SHP77 treated with DMSO at 0.1 percent for 48 hours (cell line): Measurements from ENCODE around the gene RAB4A.
"Not testable (repeated sequence)": the region's sequence is repeated elsewhere in the genome, so short reads cannot be mapped to it uniquely, and the experiment has no call there.

Experiments
- DNase-seq: peaks from one replicate; lab custom pipeline; 2025; lab: John Stamatoyannopoulos, UW

RAB4A gene

DNA sequence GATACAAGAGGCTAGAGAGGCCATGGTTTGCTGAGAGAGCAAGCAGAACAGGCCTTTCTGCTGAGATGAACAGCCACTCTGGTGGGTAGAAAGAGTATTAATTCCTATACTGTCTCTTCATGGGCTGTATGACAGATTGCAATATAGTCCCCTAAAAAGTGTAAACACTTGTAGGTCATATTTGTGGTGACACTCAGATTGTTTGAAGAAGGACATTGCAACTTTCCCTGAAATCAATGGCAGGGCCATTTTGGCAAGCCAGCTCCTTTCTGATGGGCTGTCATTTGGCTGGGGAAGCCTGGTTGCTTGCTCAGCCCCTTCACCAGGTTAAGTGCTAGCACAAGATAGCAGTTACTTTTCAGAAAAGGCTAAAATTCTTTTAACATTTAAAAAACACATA, 27.5 kb downstream of the RAB4A start:
- no peak for DNase-seq

- no peak for DNase-seq
Measured at GRCh38 chr1:229298887-229299503, 28.1 kb downstream of the RAB4A start.

DNA sequence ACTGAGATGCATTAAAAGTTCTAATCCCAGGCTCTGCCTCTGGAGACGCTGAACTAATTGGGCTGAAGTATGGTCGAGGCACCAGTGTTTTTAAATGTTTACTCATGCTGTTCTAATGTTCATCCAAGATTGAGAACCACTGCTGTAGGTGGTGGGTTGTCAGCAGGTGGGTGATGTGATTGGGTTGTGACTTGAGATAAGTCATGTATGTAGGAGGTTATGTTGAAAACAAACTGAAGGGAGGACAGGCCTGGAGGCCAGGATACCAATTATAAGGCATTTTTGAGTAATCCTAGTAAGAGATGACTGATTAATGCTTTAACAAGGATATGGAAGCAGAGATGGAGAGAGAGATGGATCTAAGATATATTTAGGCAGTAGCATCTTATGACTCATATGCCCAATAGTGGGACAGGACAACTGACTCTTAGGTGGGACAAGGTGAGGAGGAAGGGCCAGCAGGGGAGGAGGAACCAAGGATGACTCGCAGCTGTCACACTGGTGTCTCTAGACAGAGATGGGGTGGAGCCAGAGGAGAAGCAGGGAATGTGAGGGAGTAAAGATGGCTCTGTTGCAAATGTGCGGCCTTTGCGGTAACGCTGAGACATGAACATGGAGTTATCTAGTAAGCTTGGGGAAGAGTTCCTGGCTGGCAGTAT, 29.3 kb downstream of the RAB4A start:
- DNase-seq: no peak

GRCh38 chr1:229302740-229303139, 31.8 kb downstream of the RAB4A start:
- DNase-seq: no peak

DNA sequence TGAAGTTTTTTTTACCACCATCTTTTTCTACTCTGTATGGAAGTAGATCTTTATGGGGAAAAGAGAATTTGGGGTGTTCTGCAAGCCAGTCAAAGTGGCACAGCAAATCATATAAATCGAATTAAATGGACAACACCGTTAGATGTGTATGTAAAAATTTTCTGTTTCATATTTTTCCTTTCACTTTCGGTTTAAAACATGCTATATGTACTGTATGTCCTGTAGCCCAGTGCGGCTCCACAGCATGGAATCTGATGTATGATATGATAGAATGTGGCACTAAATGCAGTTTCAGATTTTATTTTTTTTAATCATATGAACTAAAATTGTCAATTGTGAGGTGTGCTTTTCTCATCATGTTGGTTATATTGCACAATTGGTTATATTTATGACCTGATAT, 32.9 kb downstream of the RAB4A start:
- DNase-seq: no peak

DNA sequence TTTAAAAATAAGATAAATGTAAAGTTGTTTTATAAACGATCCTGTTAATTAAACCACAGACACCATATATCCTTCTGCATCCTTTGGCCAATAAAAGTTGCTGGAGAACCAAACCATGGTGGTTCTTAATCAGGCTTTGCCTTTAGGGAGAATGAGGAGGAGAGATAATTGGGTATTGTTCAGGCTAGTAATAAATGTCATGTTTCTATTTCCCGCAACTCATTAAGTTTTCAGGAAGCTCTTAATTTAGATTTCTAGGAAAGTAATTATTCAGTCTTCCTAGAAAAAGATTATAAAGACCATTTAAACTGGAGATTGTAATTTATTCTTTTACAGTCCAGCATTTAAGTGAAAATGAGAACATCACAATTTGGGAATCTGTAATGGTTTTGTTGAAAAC, 34.5 kb downstream of the RAB4A start:
- no peak for DNase-seq

GRCh38 chr1:229309074-229309473, 38.2 kb downstream of the RAB4A start:
- no peak for DNase-seq

DNA sequence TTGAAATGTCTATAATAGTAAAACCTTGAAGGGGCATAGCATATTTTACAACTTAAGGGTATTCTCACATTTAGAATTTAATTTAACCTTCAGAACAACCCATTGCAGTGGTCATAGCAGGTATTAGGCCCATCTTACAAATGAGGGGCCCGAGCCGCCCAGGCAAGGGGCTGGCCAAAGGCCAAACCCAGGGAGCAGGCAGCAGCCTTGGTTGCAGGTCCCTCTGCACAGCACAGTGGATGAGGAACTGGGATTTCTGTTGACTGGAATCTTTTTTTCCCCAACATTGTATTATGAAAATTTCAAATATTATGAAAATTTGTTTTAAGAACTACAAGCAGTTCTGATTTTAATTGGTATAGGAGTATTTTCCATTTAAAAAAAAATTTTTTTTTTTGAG, 38.8 kb downstream of the RAB4A start:
- DNase-seq: no peak

DNA sequence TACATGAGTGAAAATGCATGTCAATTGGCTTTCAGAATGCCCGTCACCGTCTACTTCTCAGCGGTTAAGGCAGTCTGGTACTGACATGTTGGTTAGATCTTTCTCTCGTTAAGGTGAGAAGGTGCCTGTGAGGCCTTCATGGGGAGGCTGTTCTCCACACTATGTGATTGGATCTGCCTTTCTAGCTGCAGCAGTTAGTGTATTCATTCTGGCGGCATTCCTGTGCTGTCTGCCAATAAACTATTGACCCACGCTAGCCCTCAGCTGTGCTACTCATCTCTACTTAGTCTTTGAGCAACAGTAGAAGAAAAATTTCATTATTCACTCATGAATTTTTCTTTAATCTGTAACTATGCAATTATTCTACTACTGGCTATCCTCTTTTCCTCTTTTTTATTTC, 39.9 kb downstream of the RAB4A start:
- no peak for DNase-seq

GRCh38 chr1:229316166-229316565, 45.3 kb downstream of the RAB4A start:
- no peak for DNase-seq

DNA sequence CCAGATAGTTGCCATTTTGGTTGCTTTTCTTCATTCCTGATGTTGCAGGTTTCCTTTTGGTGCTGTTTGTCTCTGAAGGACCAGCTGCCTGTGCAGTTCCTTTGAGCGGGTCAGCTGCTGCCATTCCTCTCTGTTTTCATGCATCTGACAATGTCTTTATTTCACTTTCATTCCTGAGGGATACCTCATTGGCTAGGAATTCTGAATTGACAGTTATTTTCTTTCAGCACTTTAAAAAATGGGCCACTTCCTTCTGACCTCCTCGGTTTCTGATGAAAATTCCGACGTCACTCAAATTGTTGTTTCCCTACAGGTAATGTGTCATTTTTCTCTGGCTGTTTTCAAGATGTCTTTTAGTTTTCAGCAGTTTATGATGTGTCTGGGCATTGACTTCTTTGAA, 47.1 kb downstream of the RAB4A start:
- DNase-seq: no peak

- no peak for DNase-seq
Measured at GRCh38 chr1:229319487-229319886, 48.6 kb downstream of the RAB4A start.

DNA sequence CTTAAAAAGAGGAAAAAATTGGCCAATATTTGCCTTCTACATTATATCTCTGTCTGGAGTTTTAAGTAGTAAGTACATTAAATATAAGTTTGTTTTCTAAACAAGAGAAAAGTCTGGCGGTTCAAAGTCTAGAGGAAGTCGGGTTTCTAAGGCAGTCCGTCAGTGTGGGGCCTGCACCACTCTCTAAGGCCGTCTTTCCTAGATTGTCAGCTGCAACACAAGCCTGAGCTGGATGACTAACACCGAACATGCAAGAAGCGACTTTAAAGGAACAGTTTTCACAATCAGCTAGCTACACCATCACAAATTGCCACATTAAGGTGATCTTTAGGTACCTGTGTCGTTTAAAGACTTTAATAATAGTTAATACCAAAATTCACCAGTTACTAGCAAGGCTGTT, 52.3 kb downstream of the RAB4A start:
- DNase-seq: no peak

DNA sequence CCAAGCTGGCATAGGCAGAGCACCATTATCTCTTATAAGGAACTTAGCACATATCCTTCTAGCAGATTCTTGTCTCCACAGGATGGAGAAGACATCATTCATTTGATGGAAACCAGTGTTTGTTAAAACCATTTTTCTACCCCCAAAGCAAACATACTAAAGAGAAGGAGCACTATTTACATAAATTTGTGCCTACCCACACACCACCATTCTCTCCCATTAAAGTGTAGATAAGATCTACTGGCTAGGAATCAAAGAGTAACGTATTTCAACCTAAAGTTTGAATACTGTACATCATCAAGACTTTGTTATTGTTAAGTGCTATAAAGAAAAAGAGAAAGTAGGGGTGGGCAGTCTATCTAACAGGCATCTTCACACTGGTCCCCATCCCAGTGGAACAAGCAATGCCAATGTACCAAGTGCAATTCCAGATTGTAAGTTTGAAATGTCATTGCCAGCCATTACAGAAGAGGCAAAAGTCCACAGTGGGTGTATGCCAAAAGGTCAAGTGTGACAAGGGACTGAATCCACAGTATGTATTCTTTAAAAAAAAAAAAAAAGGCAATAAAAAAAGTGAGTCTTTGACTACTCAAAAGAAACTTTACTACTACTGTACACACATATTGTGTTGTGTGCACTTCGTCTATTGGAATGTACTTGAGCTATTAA, 53.1 kb downstream of the RAB4A start:
- no peak for DNase-seq

GRCh38 chr1:229325401-229325800, 54.5 kb downstream of the RAB4A start:
- DNase-seq: no peak

- no peak for DNase-seq
Measured at GRCh38 chr1:229325853-229326487, 55.1 kb downstream of the RAB4A start.

- no peak for DNase-seq
Measured at GRCh38 chr1:229326601-229327000, 55.7 kb downstream of the RAB4A start.

- DNase-seq: not testable (repeated sequence)
Measured at GRCh38 chr1:229327765-229328164, 56.9 kb downstream of the RAB4A start.

GRCh38 chr1:229328598-229329362, 57.9 kb downstream of the RAB4A start:
- no peak for DNase-seq

DNA sequence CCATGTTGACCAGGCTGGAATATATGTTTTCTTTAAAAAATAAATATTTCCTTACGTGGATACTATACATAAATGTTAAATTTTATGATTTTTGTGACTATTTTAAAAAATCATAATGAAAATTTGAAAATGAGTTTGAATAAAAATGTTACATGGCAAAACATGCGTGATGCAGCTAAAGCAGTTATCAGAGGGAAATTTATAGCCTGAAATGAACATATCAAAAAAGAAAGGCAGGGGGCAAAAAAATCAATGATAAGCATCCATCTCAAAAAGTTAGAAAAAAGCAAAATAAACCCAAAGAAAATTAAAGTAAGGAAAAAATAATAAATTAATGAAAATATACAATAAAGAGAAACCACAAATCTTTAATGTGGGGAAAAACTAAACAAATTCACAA, 63.4 kb downstream of the RAB4A start:
- DNase-seq: no peak

DNA sequence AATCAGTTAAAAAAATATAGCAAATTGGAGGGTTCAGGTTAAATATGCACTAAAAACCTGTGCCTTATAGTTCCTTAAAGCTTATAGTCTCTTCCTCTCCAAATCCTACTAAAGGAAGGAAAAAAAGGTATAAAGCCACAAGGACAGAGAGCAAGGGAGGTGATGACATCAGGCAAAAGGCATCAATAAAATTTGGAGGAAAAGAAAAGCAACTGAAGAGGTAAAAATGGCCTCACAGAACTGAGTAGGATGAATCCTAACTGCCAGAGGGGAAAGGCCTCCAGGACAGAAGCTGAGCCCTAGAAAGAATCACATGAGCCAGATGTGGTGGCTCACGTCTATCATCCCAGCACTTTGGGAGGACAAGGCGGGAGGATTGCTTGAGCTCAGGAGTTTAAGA, 63.8 kb downstream of the RAB4A start:
- DNase-seq: no peak

GRCh38 chr1:229336345-229336744, 65.4 kb downstream of the RAB4A start:
- no peak for DNase-seq
